Heart left ventricle (tissue), 16 donors: Measurements from ENCODE around the gene OLFML3. TPM values are rescaled to one million over a fixed set of nuclear protein-coding genes. Genes with fewer than 3 reads are reported as not detected.
A peak's percentile ranks its signal among the peaks of the same experiment; 100 is the strongest.

Experiments
- ATAC-seq, 4 donors: fragments of 200-7000 bp; cut with Tn5 transposase; one replicate each; pipeline ENCODE4 v1.9.1; 2020 to 2022; ENCODE audit warnings: moderate library complexity in 4 of 4, mild to moderate bottlenecking in 3 of 4, moderate number of reproducible peaks in 1 of 4
- DNase-seq, 5 donors: peaks; one replicate each; pipeline ENCODE4 v3.0.0-alpha.2; 2020
- H3K27ac ChIP-seq, 12 donors: fragments of 200-600 bp; sonication (generic) in 4 of 12; one replicate each; pipeline versions ENCODE4 v1.5.0 to v1.8.0; 2016 to 2022; ENCODE audit warnings: mild to moderate bottlenecking in 2 of 12
- H3K27me3 ChIP-seq, 9 donors: fragments of 200-600 bp; sonication (generic) in 2 of 9; one replicate each; pipeline versions ENCODE4 v1.5.1 to v1.8.0; 2016 to 2022; ENCODE audit warnings: mild to moderate bottlenecking in 3 of 9
- H3K36me3 ChIP-seq, 9 donors: fragments of 200-600 bp; sonication (generic) in 2 of 9; one replicate each; pipeline versions ENCODE4 v1.5.0 to v1.8.0; 2018 to 2022; ENCODE audit warnings: mild to moderate bottlenecking in 2 of 9
- H3K4me1 ChIP-seq, 12 donors: fragments of 200-600 bp; sonication (generic) in 4 of 12; one replicate each; pipeline versions ENCODE4 v1.5.0 to v1.8.0; 2016 to 2022; ENCODE audit warnings: mild to moderate bottlenecking in 3 of 12
- H3K4me3 ChIP-seq, 12 donors: fragments of 200-600 bp; sonication (generic) in 4 of 12; one replicate each; pipeline versions ENCODE4 v1.5.0 to v1.8.0; 2017 to 2022; ENCODE audit warnings: mild to moderate bottlenecking in 9 of 12, moderate library complexity in 4 of 12
- H3K9me3 ChIP-seq, 12 donors: fragments of 200-600 bp; sonication (generic) in 4 of 12; one replicate each; pipeline versions ENCODE4 v1.5.0 to v1.8.0; 2016 to 2022; ENCODE audit warnings: mild to moderate bottlenecking in 1 of 12
- CTCF ChIP-seq, 12 donors: fragments of 200-600 bp; sonication (generic) in 4 of 12; IDR thresholded peaks; one replicate each; pipeline versions ENCODE4 v1.5.0 to v1.8.0; 2018 to 2022; ENCODE audit warnings: antibody characterized with exemption in 12 of 12, mild to moderate bottlenecking in 5 of 12
- POLR2A ChIP-seq, 2 donors: fragments of 450-650 bp; IDR thresholded peaks; one replicate each; pipeline ENCODE4 v1.6.1; 2017; ENCODE audit warnings: antibody characterized with exemption in 2 of 2, mild to moderate bottlenecking in 2 of 2, moderate library complexity in 2 of 2
- WGBS, 4 donors: extraction: QIAGEN DNeasy Blood & Tissue Kit in 2 of 4; methylation state at CpG; one replicate each; pipeline versions ENCODE4 v1.1.5 to v1.1.7; 2013 to 2018; 5-methylcytosine and 5-hydroxymethylcytosine counted together
- intact Hi-C, 10 donors: fragments of 100-400 bp; cut with DNase I; formaldehyde crosslinking; loops; one replicate each; pipeline versions ENCODE4 v1.11.1 to v1.14.2; 2022
- polyA plus RNA-seq, 2 donors: library from polyadenylated mRNA; stranded (reverse); fragments of 200-250 nt; gene quantifications; one replicate each; pipeline ENCODE4 v1.2.3, GENCODE V29; 2013
- total RNA-seq, 9 donors: library from RNA; depleted of rRNA in 2 of 9; stranded (reverse); fragments of >200 nt in 2 of 9; fragmentation: NEBNext Ultra II Directional in 3 of 9; extraction: Animal tissue kit (Norgen Biotek cat#: 25700) in 3 of 9; gene quantifications; one replicate each; pipeline versions ENCODE4 v1.1.0 to v1.2.4, GENCODE V29; 2016 to 2023
- donor health status: ischemic (EF 13 %, LVEDD 7.1; RV severe dilation, severe dysfunction).
- donor health status: healthy with polysubstance abuse.
- donor health status: DM: no; HTN: yes; CAD: no.
- donor health status: DM: no; HTN: no; CAD: no.
- donor health status: ischemic (EF 25% LVEDD 6.9; RV normal size, moderate dysfunction).
- donor health status: ischemic (EF 25% LVEDD 5.7; RV mildly dilated, moderate dysfunction).
- donor health status: healthy.
- donor health status: DM: yes; HTN: yes; CAD: no.
- donor health status: ischemic (EF 35%, LVEDD 5.7; RV mildly dilated, moderate dysfunction).
- donor health status: nonischemic (EF 11% LVEDD 7.7; RV severe dilation, severe dysfunction).
- donor health status: DM: yes; HTN: yes; CAD: no.
- donor health status: PGD.
- donor health status: ischemic (EF 29% LVEDD 5.4; RV normal size, mild dysfunction).
- donor health status: nonischemic (EF 23%, LVEDD 6.1; RV moderate dilation, normal function).

Gene OLFML3
- total and polyA plus RNA-seq, 11 donors, result 5.1 to 27.2 (median 12.7) TPM

- H3K27me3 ChIP-seq, result no peaks in the 10 kb centered on the region
- H3K36me3 ChIP-seq, result no peaks in the 10 kb centered on the region
- ATAC-seq (no peak), DNase-seq (no peak)
- H3K9me3 ChIP-seq, result peaks cover 0 to 4% (median 0%) of the 10 kb centered on the region in 12 donors
- peak overlapping the region in 9 of 12 donors; percentile 73 to 99 (median 94) for H3K4me3 ChIP-seq
- H3K27ac ChIP-seq, result peak overlapping the region in 6 of 12 donors; percentile 2 to 98 (median 96)
- H3K4me1 ChIP-seq, result peaks cover 6 to 75% (median 40%) of the 10 kb centered on the region in 12 donors
- intact Hi-C loops, result no loop called here
- 23 to 38% (median 29%) methylated on average over 3 of the region's 3 CpGs for WGBS, 4 donors
- TF ChIP-seq POLR2A (IDR thresholded peaks at IDR 0.05) (no peak), CTCF (IDR thresholded peaks at IDR 0.05) (no peak)
These were observed 47.8 kb upstream of the OLFML3 start for GRCh38 chr1:113931451-113931851.

GRCh38 chr1:113934006-113934405 lies 45.3 kb upstream of the OLFML3 start:
- intact Hi-C loops, result no loop called here
- DNase-seq (no peak), ATAC-seq (no peak)
- Histone ChIP-seq H3K4me3 (no peak overlapping the region), H3K9me3 (peaks cover 0 to 4% (median 0%) of the 10 kb centered on the region in 12 donors), H3K27ac (no peak overlapping the region), H3K4me1 (peaks cover 6 to 80% (median 38%) of the 10 kb centered on the region in 12 donors), H3K36me3 (no peaks in the 10 kb centered on the region), H3K27me3 (no peaks in the 10 kb centered on the region)
- TF ChIP-seq POLR2A (IDR thresholded peaks at IDR 0.05) (no peak), CTCF (IDR thresholded peaks at IDR 0.05) (no peak)

- no peaks in the 10 kb centered on the region for H3K27me3 ChIP-seq
- TF ChIP-seq CTCF (IDR thresholded peaks at IDR 0.05), result no peak
- intact Hi-C loops, result no loop called here
- no peak for ATAC-seq
- H3K4me1 ChIP-seq, result peaks cover 6 to 82% (median 39%) of the 10 kb centered on the region in 12 donors
- WGBS, 4 donors, result 55 to 80% (median 69%) methylated on average over 5 of the region's 5 CpGs
- H3K36me3 ChIP-seq, result no peaks in the 10 kb centered on the region
- no peak overlapping the region for H3K4me3 ChIP-seq
- peaks cover 0 to 4% (median 0%) of the 10 kb centered on the region in 12 donors for H3K9me3 ChIP-seq
- no peak overlapping the region for H3K27ac ChIP-seq
- no peak for DNase-seq
These were observed 44.7 kb upstream of the OLFML3 start for GRCh38 chr1:113934511-113935055.

GRCh38 chr1:113935176-113935575 lies 44.1 kb upstream of the OLFML3 start:
- intact Hi-C loops, result no loop called here
- no peaks in the 10 kb centered on the region for H3K27me3 ChIP-seq
- H3K4me3 ChIP-seq, result no peak overlapping the region
- H3K27ac ChIP-seq, result no peak overlapping the region
- ATAC-seq, result no peak
- peaks cover 6 to 84% (median 42%) of the 10 kb centered on the region in 12 donors for H3K4me1 ChIP-seq
- TF ChIP-seq POLR2A (IDR thresholded peaks at IDR 0.05) (no peak), CTCF (IDR thresholded peaks at IDR 0.05) (no peak)
- peaks cover 0 to 4% (median 0%) of the 10 kb centered on the region in 12 donors for H3K9me3 ChIP-seq
- 95 to 100% (median 100%) methylated on average over 1 of the region's 1 CpG for WGBS, 4 donors
- H3K36me3 ChIP-seq, result peaks cover 0 to under 1% (median 0%) of the 10 kb centered on the region in 9 donors
- no peak for DNase-seq
